ENCODE data around the gene TRAF3. TPM values are rescaled to one million over a fixed set of nuclear protein-coding genes. Genes with fewer than 3 reads are reported as not detected.

The TRAF3 gene
- total RNA-seq, 1 experiment from 2014 or later, result 11.2 TPM

- no peak for TF ChIP-seq NFE2L1 (CRISPR knock-in tag; IDR thresholded peaks at IDR 0.05)
- TF ChIP-seq CBFB (CRISPR knock-in tag; IDR thresholded peaks at IDR 0.05; ENCODE audit: low read depth), result no peak
- no peak for TF ChIP-seq ZNF512 (CRISPR knock-in tag; IDR thresholded peaks at IDR 0.05; ENCODE audit: borderline replicate concordance)
- no peak for TF ChIP-seq SP1 (CRISPR knock-in tag; conservative IDR thresholded peaks at IDR 0.05)
Observed at GRCh38 chr14:102758087-102758486, 19.2 kb upstream of the TRAF3 start (continued).

- ChIA-PET CTCF (interaction anchor here (0.7 to 3.7 kb wide), 13 partner anchors 9 to 321 kb away, joined by 3 to 33 read pairs (median 4); no protein-coding TSS in a partner anchor), POLR2A (interaction anchor here (0.6 to 0.7 kb wide), 2 partner anchors 66 to 154 kb away, joined by 3 to 7 read pairs; no protein-coding TSS in a partner anchor)
- Mint-ChIP-seq H3K36me3 (no peaks in the 10 kb centered on the region), H3K4me3 (no peak overlapping the region; the same call in 1 of the 2 replicates), H3K4me1 (peaks cover 32% of the 10 kb centered on the region), H3K9me3 (no peaks in the 10 kb centered on the region; the same call in 1 of the 2 replicates), H3K27me3 (ENCODE audit: low read depth) (no peaks in the 10 kb centered on the region; the same call in 1 of the 2 replicates), H3K27ac (peak overlapping the region; percentile 60; the same call in 1 of the 2 replicates)
- TF ChIP-seq JAZF1 (CRISPR knock-in tag; IDR thresholded peaks at IDR 0.05) (no peak), PRRX2 (CRISPR knock-in tag; IDR thresholded peaks at IDR 0.05) (no peak), USF1 (CRISPR knock-in tag; IDR thresholded peaks at IDR 0.05) (no peak)
- ATAC-seq, result peak; percentile 52
- DNase-seq (ENCODE audit: low spot score), result no peak
Observed at GRCh38 chr14:102759456-102760187, 17.6 kb upstream of the TRAF3 start.

GRCh38 chr14:102760496-102761193, 16.6 kb upstream of the TRAF3 start:
- H3K27me3 Mint-ChIP-seq (ENCODE audit: low read depth), result no peaks in the 10 kb centered on the region; the same call in 1 of the 2 replicates
- DNase-seq (ENCODE audit: low spot score), result peak; percentile 54
- CTCF ChIA-PET, result interaction anchor here (0.7 to 3.7 kb wide), 11 partner anchors 10 to 236 kb away, joined by 3 to 33 read pairs (median 6); no protein-coding TSS in a partner anchor
- no peaks in the 10 kb centered on the region for H3K36me3 Mint-ChIP-seq
- POLR2A ChIA-PET, result no interaction called here
- no peak overlapping the region; the same call in 1 of the 2 replicates for H3K4me3 Mint-ChIP-seq
- no peak overlapping the region; the same call in 1 of the 2 replicates for H3K27ac Mint-ChIP-seq
- peaks cover 32% of the 10 kb centered on the region for H3K4me1 Mint-ChIP-seq
- H3K9me3 Mint-ChIP-seq, result no peaks in the 10 kb centered on the region; the same call in 1 of the 2 replicates
- ATAC-seq, result peak; percentile 73
- TF ChIP-seq USF2 (CRISPR knock-in tag; IDR thresholded peaks at IDR 0.05) (no peak), ZBTB21 (CRISPR knock-in tag; IDR thresholded peaks at IDR 0.05; ENCODE audit: borderline replicate concordance) (0 out of 2 replicates have a peak, but pooled peaks have one; percentile 10), ZNF425 (CRISPR knock-in tag; conservative IDR thresholded peaks at IDR 0.05) (no peak), MAX (CRISPR knock-in tag; IDR thresholded peaks at IDR 0.05) (peak; percentile 66), E2F5 (CRISPR knock-in tag; IDR thresholded peaks at IDR 0.05) (no peak), ZNF121 (CRISPR knock-in tag; IDR thresholded peaks at IDR 0.05) (0 out of 2 replicates have a peak, but pooled peaks have one; percentile 39), FOXP4 (CRISPR knock-in tag; IDR thresholded peaks at IDR 0.05) (peak; percentile 24; the same call in 1 of the 2 replicates), ZSCAN18 (CRISPR knock-in tag; IDR thresholded peaks at IDR 0.05) (no peak), ATF6 (CRISPR knock-in tag; IDR thresholded peaks at IDR 0.05) (no peak), FOXP1 (CRISPR knock-in tag; IDR thresholded peaks at IDR 0.05; ENCODE audit: borderline replicate concordance) (0 out of 2 replicates have a peak, but pooled peaks have one; percentile 16)

Data from WTC11 (cell line).